Cerebellar nuclear complex (tissue), 1 donor: ENCODE results near the gene ZNF880.
"Not testable (repeated sequence)": the region's sequence is repeated elsewhere in the genome, so short reads cannot be mapped to it uniquely, and the experiment has no call there.

ENCODE experiments used
- DNase-seq, 2 experiments: peaks; one replicate each; lab custom pipeline; 2025; lab: John Stamatoyannopoulos, UW

The ZNF880 gene

DNA sequence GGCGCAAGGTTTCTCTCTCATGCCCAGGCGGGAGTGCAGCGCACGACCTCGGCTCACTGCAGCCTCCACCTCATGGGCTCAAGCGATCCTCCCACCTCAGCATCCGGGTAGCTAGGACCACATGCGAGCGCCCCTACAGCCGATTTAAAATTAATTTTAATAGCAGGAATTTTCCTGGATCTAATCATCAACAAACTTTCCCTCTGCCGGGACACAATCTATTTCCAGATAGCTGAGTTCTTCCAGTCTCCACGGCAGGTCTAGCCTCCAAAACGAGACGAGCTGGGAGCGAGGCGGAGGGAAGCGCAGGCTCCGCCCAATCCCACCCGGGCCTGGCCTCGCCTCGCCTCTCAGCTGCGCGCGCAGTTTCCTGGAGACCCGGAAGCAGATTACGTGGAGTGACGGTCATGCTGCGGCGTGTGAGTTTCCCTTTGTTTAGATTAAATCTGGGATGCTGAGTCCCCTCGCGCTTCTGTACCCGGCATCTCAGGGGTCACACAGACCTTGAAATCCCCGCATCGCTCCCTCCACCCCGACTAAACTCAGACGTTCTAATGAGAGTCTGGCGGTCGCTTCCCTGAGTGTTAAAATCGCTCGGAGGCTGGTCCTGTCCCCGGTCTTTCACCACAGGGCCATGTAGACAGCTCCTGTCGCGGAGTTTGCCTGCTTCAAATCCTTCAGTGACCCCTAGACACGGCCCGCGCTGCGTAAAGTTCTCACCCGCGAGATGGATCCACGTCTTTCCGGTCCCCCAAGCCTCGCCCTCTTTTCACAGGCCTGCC is at the start of gene ZNF880:
ZNF880 (plus strand) TSS at position 365 of the 782 bp plus-strand sequence; CDS start at position 408, 43 bp downstream.
- peak; percentile 31 to 55 for DNase-seq

DNA sequence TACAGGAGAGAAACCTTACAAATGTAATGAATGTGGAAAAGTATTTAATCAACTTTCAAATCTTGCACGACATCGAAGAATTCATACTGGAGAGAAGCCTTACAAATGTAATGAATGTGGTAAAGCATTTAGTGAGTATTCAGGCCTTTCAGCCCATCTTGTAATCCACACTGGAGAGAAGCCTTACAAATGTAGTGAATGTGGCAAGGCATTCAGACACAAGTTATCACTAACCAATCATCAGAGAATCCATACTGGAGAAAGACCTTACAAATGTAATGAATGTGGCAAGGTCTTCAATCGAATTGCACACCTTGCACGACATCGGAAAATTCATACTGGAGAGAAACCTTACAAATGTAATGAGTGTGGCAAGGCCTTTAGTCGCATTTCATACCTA is 47.3 kb upstream of the ZNF880 start:
- no peak for DNase-seq

DNA sequence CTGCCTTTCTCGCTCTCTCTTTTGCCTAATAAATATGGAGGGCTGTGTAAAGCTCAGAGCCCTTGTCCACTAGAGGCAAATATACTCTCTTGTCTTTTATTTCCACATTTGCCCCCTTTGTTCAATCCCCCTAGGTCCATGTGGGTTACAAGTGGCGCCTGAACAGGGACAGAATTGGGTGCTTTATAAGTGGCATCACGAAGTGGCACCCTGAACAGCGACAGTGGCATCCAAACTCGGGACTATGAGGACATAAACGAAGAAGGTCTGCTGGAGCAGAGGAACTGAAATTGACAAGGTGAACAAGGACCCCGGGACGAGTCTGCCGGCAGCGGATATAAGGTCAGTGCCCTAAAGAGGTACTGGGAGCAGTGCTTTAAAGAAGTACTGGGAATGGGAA is 38.0 kb upstream of the ZNF880 start:
- no peak for DNase-seq

DNA sequence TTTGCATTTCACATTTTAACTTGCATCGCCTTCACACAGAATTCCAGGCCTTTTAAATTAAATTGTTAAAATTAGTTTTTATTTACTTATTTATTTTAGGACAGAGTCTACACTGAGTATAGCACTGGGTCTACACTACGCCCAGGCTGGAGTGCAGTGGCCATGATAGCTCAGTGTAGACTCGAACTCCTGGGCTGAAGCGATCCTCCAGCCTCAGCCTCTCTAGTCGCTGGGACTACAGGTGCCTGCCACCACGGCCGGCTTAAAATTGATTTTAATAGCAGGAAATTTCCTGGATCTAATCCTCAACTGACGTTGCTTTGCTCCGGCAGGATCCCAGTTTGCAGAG is 34.0 kb upstream of the ZNF880 start:
- DNase-seq, result no peak

DNA sequence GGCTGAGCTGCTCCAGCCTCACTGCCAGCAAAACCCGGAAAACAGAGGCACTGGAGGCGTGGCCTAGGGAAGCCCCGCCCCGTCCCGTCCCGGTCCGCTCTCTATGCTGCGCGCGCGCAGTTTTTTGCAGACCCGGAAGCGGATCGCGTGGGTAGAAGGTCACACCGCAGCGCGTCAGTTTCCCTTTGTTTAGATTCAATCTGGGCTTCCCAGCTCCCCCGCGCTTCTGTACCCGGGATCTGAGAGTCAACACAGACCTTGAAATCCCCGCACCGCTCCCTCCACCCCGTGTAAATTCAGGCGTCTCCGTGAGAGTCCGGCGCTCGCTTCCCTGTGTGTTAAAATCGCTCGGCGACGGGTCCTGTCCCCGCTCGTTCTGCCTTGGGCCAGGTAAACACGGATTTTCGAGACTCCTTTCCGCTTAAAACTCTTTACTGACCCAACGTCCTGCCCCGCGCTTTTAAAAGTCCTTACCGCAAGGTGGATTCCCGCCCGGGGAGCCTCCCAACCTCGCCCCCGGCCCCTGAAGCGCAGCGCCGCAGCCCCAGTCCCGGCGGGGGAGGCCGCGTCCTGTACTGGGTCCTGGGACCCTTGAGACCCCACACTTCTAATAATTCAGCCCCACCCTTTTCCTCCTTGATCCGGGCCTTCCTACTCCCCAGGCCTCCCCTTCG is 33.5 kb upstream of the ZNF880 start, which contains the start of gene ZNF610:
ZNF610 (plus strand) TSS at position 127 of the 674 bp plus-strand sequence. CDS start 12,930 bp downstream, outside the sequence.
- DNase-seq, result peak in 1 of 2 experiments; percentile 71

DNA sequence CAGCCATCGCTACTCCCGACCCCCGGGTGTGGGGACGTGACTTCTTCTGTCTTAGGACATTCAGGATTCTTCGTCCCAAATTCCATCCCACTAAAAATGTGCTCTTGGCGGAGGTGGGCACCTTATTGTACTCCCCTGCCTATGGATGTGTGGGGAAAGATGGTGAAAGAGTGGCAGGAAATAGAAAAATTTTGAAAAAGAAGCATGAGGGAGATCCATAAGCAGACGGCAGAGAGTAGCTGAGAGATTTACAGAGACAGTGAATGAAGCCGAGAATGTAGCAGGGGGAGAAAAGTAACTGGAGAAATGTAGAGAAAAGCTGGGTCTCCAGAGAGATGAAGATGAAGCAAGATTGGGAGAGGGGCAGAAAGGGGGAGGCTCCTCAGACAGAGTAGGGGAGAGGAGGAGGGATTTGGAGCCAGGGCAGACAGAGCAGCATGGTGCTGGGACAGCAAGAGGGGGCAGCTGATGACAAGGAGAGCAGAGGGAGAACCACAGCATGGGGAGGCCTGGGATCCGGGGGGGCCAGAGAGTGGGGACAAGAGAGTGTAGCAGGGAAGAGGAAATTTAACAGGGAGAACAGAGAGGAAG is 32.8 kb upstream of the ZNF880 start:
- DNase-seq, result no peak

DNA sequence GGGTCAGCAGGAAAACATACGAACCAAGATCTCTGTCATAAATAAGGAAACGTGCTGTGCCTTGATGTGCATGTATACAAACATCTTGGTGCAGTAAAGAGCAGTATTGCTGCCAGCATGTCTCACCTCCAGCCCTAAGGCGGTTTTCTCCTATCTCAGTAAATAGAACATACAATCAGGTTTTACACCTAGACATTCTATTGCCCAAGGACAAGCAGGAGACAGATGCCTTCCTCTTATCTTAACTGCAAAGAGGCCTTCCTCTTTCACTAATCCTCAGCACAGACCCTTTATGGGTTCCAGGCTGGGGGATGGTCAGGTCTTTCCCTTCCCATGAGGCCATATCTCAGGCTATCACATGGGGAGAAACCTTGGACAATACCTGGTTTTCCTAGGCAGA is 30.7 kb upstream of the ZNF880 start:
- not testable (repeated sequence) for DNase-seq

DNA sequence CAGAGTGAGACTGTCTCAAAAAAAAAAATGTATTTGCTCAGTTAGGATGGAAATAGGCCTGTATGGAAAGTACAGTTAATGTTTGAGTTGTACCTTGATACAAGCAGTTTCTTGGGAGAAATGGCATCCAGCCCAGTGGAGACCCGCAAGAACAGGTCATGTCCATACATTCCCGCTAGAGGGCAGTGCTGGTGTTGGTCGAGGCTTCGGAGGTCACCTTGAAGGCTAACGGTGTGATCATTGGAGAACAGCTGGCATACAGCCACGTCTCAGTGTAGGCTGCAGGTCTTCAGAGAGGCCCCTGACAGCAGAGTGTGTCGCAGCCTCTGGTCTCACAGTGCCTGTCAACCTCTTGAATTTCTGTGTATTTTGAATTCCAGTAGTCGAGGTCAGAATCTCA is 26.2 kb upstream of the ZNF880 start:
- DNase-seq, result no peak

DNA sequence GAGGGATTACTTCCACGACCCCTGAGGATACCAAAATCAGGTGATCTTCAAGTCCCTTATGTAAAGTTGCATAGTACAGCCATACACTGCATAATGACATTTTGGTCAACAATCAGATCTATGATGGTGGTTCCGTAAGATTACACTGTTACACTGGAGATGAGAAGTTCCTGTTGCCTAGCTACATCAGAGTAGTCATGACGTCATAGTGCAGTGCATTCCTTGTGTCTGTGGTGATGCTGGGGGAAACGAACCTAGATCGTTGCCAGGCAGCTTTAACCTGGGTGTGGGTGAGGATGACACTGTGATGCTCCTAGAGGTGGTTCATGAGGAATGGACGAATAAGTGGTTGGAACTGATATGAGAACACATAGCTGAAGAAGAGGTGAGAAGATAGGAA is 24.6 kb upstream of the ZNF880 start:
- no peak for DNase-seq

DNA sequence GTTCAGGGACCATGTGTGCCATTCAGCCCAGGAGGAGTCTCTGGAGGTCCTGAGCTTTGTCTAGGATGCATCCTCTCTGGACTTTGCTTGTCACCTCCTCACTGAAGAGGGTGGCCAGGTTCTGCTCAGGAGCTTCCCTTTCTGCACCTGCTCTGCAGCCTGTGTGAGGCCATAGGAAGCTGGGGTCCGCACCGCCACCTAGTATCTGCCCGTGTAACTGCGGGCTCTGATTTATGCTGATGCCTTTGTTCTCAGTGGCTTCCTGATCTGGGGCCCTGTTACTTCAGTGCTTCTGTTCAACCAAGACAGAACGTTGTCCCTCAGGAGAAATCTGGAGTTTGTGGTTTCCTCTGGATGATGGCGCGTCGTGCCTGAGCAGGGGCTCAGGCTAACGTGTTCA is 18.2 kb upstream of the ZNF880 start:
- no peak for DNase-seq

DNA sequence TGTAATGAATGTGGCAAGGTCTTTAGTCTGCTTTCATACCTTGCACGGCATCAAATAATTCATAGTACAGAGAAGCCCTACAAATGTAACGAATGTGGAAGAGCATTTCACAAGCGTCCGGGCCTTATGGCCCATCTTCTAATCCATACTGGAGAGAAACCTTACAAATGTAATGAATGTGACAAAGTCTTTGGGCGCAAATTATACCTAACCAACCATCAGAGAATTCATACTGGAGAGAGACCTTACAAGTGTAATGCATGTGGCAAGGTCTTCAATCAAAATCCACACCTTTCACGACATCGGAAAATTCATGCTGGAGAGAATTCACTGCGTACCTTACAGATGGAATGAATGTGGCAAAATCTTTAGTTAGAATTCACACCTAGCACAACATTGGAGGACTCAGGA is 3.3 kb upstream of the ZNF880 start:
- DNase-seq, result no peak

DNA sequence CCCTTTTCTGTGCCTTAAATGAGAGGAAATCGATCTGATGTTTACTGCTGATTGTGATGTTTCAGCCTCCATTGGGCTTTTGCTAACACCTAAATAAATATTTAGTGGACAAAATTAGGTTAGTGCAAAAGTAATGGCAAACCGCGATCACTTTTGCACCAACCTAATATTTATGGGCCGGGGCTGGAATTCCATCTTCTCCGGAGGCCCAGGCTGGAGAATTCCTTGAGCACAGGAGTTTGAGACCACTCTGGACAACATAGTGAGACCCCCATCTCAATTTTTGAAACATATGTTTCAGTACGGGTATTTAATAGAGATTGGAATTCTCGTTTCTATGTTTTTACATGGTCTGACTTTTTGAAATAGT is 603 bp downstream of the ZNF880 start:
- DNase-seq, result no peak

DNA sequence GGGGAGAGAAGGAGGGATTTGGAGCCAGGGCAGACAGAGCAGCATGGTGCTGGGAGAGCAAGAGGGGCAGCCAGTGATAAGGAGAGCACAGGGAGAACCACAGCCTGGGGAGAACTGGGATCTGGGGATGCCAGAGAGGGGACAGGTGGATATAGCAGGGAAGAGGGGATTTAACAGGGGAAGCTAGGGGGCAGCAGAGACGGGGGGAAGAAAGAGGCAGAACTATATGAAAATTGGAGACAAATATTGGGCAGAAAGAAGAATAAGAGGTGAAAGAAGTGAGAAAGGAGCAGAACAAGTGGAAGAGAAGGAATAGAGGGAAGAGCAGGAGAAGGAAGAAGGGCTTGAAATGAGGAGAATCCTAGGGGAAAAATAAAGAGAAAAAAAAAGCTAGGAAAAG is 21.4 kb downstream of the ZNF880 start:
- no peak for DNase-seq

DNA sequence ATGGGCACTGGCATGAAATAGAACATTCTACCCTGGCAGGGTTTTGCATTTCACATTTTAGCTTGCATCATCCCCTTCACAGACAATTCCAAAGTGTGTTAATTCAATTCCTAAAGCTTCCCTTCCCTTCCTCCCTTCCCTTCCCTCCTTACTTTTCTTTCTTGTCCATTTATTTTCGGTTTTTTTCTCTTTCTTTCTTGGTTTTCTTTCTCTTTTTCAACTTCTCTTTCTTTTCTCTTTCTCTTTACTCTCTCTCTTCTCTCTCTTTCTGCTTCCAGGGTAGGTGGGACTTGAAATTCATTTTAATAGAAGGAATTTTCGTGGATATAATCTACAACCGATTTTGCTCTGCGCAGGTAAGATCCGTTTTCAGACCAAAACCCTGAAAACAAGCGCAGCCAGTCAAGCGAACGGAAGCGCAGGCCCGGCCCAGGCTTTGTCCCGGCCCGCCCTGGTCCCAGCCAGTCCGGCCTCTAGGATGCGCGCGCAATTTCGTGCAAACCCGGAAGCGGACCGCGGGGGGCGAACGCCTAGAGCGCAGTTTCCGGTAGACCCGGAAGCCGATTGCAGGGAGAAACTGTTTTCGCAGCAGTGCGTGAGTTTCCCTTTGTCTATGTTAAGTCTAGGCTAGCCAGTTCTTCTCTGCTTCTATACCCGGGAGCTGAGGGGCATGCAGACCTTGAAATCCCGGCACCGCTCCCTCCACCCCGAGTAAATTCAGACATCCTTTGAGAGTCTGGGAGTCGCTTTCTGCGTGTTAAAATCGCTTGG is 27.8 kb downstream of the ZNF880 start, which contains the start of gene ZNF528:
ZNF528 (plus strand) TSS at position 540 of the 771 bp plus-strand sequence. CDS start 4,165 bp downstream, outside the sequence.
- peak; percentile 11 to 31 for DNase-seq

DNA sequence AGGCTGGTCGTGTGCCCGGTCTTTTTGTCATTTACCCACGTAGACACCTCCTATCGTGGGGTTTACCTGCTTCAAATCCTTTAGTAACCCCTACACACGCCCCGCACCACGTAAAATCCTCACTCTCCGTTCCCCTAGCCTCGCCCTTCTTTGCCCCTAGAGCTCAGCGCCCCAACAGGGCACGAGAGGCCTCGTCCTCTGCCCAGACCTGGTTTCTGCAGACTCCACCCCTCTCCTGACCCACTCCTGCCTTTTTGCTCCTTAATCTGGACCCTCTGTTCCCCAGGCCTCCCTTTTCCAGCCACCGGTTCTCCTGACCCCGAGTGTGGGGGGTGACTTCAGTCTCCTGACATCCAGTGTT is 28.3 kb downstream of the ZNF880 start:
- DNase-seq, result no peak

DNA sequence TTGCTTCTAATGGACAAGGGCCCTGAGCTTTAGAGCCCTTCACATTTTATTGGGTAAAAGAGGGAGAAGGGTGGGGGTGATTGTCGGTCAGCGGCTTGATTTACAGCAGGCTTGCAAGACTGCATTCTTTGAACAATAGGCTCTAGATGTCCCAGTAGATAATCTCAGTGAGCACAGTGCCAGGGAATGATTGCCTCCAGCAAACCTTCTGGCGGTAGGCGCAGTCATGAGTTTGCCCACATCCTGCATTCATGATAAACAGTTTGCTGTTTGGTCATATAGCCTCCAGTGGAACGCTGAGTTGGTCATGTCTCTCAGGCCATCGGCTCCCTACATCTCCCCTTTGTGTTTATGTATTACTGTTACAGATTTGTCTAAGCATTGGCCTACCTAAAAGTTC is 40.6 kb downstream of the ZNF880 start:
- DNase-seq, result no peak

DNA sequence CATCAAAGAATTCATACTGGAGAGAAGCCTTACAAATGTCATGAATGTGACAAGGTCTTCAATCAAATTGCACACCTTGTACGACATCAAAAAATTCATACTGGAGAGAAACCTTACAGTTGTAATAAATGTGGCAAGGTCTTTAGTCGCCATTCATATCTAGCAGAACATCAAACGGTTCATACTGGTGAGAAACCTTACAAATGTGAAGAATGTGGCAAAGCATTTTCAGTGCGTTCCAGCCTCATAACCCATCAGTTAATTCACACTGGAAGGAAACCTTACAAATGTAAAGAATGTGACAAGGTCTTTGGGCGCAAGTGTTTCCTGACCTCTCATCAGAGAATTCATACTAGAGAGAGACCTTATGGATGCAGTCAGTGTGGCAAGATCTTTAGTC is 46.0 kb downstream of the ZNF880 start:
- no peak for DNase-seq

DNA sequence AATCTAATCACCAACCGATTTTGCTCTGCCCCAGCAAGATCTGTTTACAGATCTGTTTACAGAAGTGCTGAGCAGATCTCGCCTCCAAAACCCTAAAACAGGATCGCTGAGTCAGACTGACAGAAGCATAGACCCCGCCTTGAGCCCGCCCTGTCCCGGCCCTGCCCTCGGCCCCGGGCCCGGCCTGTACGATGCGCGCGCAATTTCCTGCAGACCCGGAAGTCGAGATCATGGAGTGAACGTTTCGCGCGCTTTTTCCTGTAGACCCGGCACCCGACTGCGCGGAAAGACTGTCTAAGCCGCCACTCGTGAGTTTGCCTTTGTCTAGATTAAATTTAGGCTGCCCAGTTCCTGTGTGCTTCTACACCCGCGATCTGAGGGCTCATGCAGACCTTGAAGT is 59.2 kb downstream of the ZNF880 start, which contains the start of gene ZNF534:
ZNF534 (plus strand) TSS at position 212 of the 400 bp plus-strand sequence. CDS start 2,327 bp downstream, outside the sequence.
- DNase-seq, result no peak
